GM12878 (cell line): ENCODE data around the gene COA5. TPM values are rescaled to one million over a fixed set of nuclear protein-coding genes. Genes with fewer than 3 reads are reported as not detected.

ENCODE experiments used
- ATAC-seq: fragments of 200-7000 bp; cut with Tn5 transposase; 3 replicates; pipeline ENCODE4 v1.9.1; 2020; ENCODE audit warnings: mild to moderate bottlenecking, moderate library complexity
- BruUV-seq: library from RNA; stranded (reverse); fragments of 400-500 nt; replicated peaks from 2 replicates; lab custom pipeline; 2021; lab: Mats Ljungman, UMichigan
- CTCF ChIA-PET: fragments of 300-600 bp; sonication (Branson Sonifier 250); formaldehyde crosslinking; extraction: SDS; loops from one replicate; lab custom pipeline; 2021; ENCODE audit warnings: inconsistent platforms; lab: Yijun Ruan, JAX
- POLR2A ChIA-PET: fragments of 350-600 bp; formaldehyde crosslinking; extraction: SDS; loops from one replicate; lab custom pipeline; 2021; ENCODE audit warnings: inconsistent platforms; lab: Charles Lee
- RAD21 ChIA-PET: fragments of 300-600 bp; sonication (Branson Sonifier 250); formaldehyde crosslinking; loops from one replicate; lab custom pipeline; 2023; ENCODE audit warnings: antibody characterized with exemption; ENCODE audit not compliant: unreplicated experiment; lab: Charles Lee
- SMC1A ChIA-PET: fragments of 300-600 bp; sonication (Branson Sonifier 250); formaldehyde crosslinking; loops from one replicate; lab custom pipeline; 2023; ENCODE audit not compliant: unreplicated experiment, uncharacterized antibody; lab: Charles Lee
- DNase-seq: peaks from one replicate; pipeline ENCODE4 v3.0.0-alpha.2; 2011; ENCODE audit warnings: low read depth, low spot score
- FAIRE-seq: peaks from 3 replicates; lab custom pipeline; 2011; peaks lifted over from hg19 to GRCh38; lab: Jason Lieb, UNC
- H2AFZ ChIP-seq: 2 replicates; pipeline ENCODE4 v1.6.0; 2011; ENCODE audit warnings: low read depth, low read length, control low read depth; ENCODE audit not compliant: control insufficient read depth
- H3K27ac ChIP-seq: 2 replicates; pipeline ENCODE4 v1.5.1; 2011; ENCODE audit warnings: control low read depth; ENCODE audit not compliant: control insufficient read depth, insufficient read depth
- H3K27me3 ChIP-seq, 2 experiments: replicated peaks in 1 of 2; 2 replicates each; pipeline versions ENCODE4 v1.6.0 to v1.6.1; 2011; ENCODE audit warnings: low read length in 1 of 2; ENCODE audit not compliant: control insufficient read depth in 2 of 2, insufficient read depth in 2 of 2
- H3K36me3 ChIP-seq, 2 experiments: 2 replicates each; pipeline ENCODE4 v1.5.1; 2011; ENCODE audit warnings: low read length in 1 of 2; ENCODE audit not compliant: control insufficient read depth in 2 of 2, insufficient read depth in 2 of 2
- H3K4me1 ChIP-seq: 2 replicates; pipeline ENCODE4 v1.6.1; 2011; ENCODE audit warnings: mild to moderate bottlenecking, low read length, moderate library complexity, mixed read lengths; ENCODE audit not compliant: control insufficient read depth, insufficient read depth
- H3K4me2 ChIP-seq: 2 replicates; pipeline ENCODE4 v1.6.0; 2011; ENCODE audit warnings: control low read depth; ENCODE audit not compliant: control insufficient read depth, insufficient read depth
- H3K4me3 ChIP-seq: fragments of 200-600 bp; sonication (generic); 2 replicates; pipeline ENCODE4 v1.5.1; 2016
- H3K79me2 ChIP-seq: 2 replicates; pipeline ENCODE4 v1.6.0; 2011; ENCODE audit warnings: low read length; ENCODE audit not compliant: control insufficient read depth, insufficient read depth
- H3K9ac ChIP-seq: 2 replicates; pipeline ENCODE4 v1.8.0; 2011; ENCODE audit warnings: low read length, control low read depth, mixed read lengths; ENCODE audit not compliant: control insufficient read depth, insufficient read depth
- H3K9me3 ChIP-seq: replicated peaks from 3 replicates; pipeline ENCODE4 v1.5.1; 2011; ENCODE audit warnings: mild to moderate bottlenecking, low read length; ENCODE audit not compliant: control insufficient read depth, insufficient read depth
- H4K20me1 ChIP-seq: 2 replicates; pipeline ENCODE4 v1.6.0; 2011; ENCODE audit not compliant: control insufficient read depth, insufficient read depth
- CHD2 ChIP-seq: IDR thresholded peaks from 2 replicates; pipeline ENCODE4 v1.6.1; 2011; ENCODE audit warnings: low read depth, low read length, improper control_type of control experiment, borderline replicate concordance
- HDAC2 ChIP-seq: fragments of 200-600 bp; sonication (generic); IDR thresholded peaks from 2 replicates; pipeline ENCODE4 v1.6.1; 2017
- IRF4 ChIP-seq: IDR thresholded peaks from 2 replicates; pipeline ENCODE4 v1.6.1; 2011; ENCODE audit warnings: low read depth, low read length
- KAT2A ChIP-seq: conservative IDR thresholded peaks from 2 replicates; pipeline ENCODE4 v1.6.1; 2011; ENCODE audit warnings: low read depth, low read length; ENCODE audit not compliant: control insufficient read depth
- NFIC ChIP-seq: IDR thresholded peaks from 2 replicates; pipeline ENCODE4 v1.6.1; 2012; ENCODE audit warnings: low read depth, mild to moderate bottlenecking, inconsistent platforms, low read length, moderate library complexity
- NR2F1 ChIP-seq: fragments of 450-650 bp; conservative IDR thresholded peaks from 2 replicates; pipeline ENCODE4 v1.6.1; 2017; ENCODE audit warnings: mild to moderate bottlenecking
- NRF1 ChIP-seq: conservative IDR thresholded peaks from 2 replicates; pipeline ENCODE4 v1.6.1; 2011; ENCODE audit warnings: mild to moderate bottlenecking, low read depth, low read length, improper control_type of control experiment
- POLR2AphosphoS5 ChIP-seq: IDR thresholded peaks from 2 replicates; pipeline ENCODE4 v1.6.1; 2011; ENCODE audit warnings: mild to moderate bottlenecking, low read length, inconsistent platforms
- RAD21 ChIP-seq: IDR thresholded peaks from 2 replicates; pipeline ENCODE4 v1.6.1; 2011; ENCODE audit warnings: mild to moderate bottlenecking, low read depth, low read length, moderate library complexity; ENCODE audit not compliant: insufficient read depth
- SMC3 ChIP-seq: IDR thresholded peaks from 2 replicates; pipeline ENCODE4 v1.6.1; 2011; ENCODE audit warnings: low read length, improper control_type of control experiment, borderline replicate concordance
- SREBF2 ChIP-seq: IDR thresholded peaks from 2 replicates; pipeline ENCODE4 v1.6.1; 2012; ENCODE audit warnings: mild to moderate bottlenecking, low read length
- SUPT20H ChIP-seq: IDR thresholded peaks from 2 replicates; pipeline ENCODE4 v1.6.1; 2011; ENCODE audit warnings: low read depth, mild to moderate bottlenecking, low read length, moderate library complexity, borderline replicate concordance; ENCODE audit not compliant: control insufficient read depth
- SUZ12 ChIP-seq: fragments of 200-600 bp; sonication (generic); IDR thresholded peaks from one replicate; pipeline ENCODE4 v1.6.1; 2018; ENCODE audit warnings: antibody characterized with exemption, mild to moderate bottlenecking; ENCODE audit not compliant: unreplicated experiment
- TAF1 ChIP-seq: IDR thresholded peaks from 2 replicates; pipeline ENCODE4 v1.6.1; 2011; ENCODE audit warnings: mild to moderate bottlenecking, low read depth, low read length, borderline replicate concordance
- WGBS: methylation state at CpG from one replicate; pipeline ENCODE4 v1.1.6; 2016; ENCODE audit warnings: low lambda C conversion rate; ENCODE audit not compliant: insufficient replicate concordance, insufficient coverage; ENCODE audit errors: missing lambda C conversion rate; 5-methylcytosine and 5-hydroxymethylcytosine counted together
- in situ Hi-C: fragments of 300-500 bp; cut with MboI; formaldehyde crosslinking; loops from 9 replicates; pipeline ENCODE4 v1.14.3; 2018; ENCODE audit warnings: mixed read lengths
- intact Hi-C: fragments of 100-400 bp; cut with micrococcal nuclease; formaldehyde crosslinking; loops from one replicate; pipeline ENCODE4 v1.14.2; 2022; ENCODE audit not compliant: unreplicated experiment
- polyA plus RNA-seq, 11 experiments: library from polyadenylated mRNA; depleted of rRNA in 4 of 11; unstranded in 6 of 11; stranded (reverse) in 5 of 11; fragments of >200 nt; fragmentation: Nextera tagmentation in 4 of 11; fragmentation: Illumina TruSeq in 1 of 11; extraction: Ambion mirVana in 4 of 11; extraction: Trizol in 1 of 11; gene quantifications; 1 replicate in 1 of 11; 2 replicates in 10 of 11; pipeline versions ENCODE4 v1.2.1 to v1.2.3, GENCODE V29; 2011 to 2016; ENCODE audit warnings: inconsistent platforms in 2 of 11, missing spikeins in 2 of 11, low read depth in 1 of 11
- total RNA-seq, 4 experiments: library from RNA; depleted of rRNA in 3 of 4; stranded (reverse); fragments of >200 nt in 3 of 4; fragmentation: Illumina TruSeq in 1 of 4; extraction: Trizol in 1 of 4; gene quantifications; 2 replicates each; pipeline versions ENCODE4 v1.2.1 to v1.2.3, GENCODE V29; 2013 to 2021
- TF ChIP-seq, protein P1 (sequence below): fragments of 450-650 bp; IDR thresholded peaks from 2 replicates; pipeline ENCODE4 v1.6.1; 2018; ENCODE audit warnings: mild to moderate bottlenecking, low read depth, moderate library complexity; ENCODE audit not compliant: partially characterized antibody
- TF ChIP-seq, protein P2 (sequence below): fragments of 450-650 bp; IDR thresholded peaks from 2 replicates; pipeline ENCODE4 v1.6.1; 2016; ENCODE audit warnings: mild to moderate bottlenecking, moderate library complexity, borderline replicate concordance
- TF ChIP-seq, protein P3 (sequence below): fragments of 450-650 bp; IDR thresholded peaks from 2 replicates; pipeline ENCODE4 v1.6.1; 2017; ENCODE audit warnings: mild to moderate bottlenecking

Gene COA5
- total and polyA plus RNA-seq, 10 of the 15 experiments (the other 5 are each of a cell fraction or from before 2014, with no cell fraction given), result 20.7 to 63.3 (median 37.9) TPM

DNA sequence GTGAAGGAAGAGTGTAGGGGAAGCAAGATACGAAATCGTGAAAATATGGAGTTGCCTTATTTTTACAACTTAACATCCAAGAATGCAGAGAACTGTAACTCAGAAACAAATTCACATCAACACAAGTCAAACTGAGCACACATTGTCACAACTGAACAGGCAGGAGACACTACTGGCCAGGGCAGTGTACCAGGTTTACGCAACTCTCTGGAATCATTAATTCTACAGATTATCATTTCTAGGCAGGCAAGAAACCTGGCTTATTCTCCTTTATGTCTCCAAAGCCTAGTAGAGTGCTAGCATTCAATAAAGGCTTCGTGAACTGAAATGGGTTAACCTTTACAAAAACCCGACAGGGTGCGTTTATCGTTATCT, 584 bp downstream of the COA5 start:
- intact Hi-C loops (loop anchor here (5.0 kb wide), 1 partner anchor 140 kb away; no protein-coding TSS in a partner anchor), in situ Hi-C loops (no loop called here)
- 0 out of 2 replicates have a peak, but pooled peaks cover 3% of the 10 kb centered on the region for H4K20me1 ChIP-seq
- peak overlapping the region; percentile 93 for H3K9ac ChIP-seq
- TF ChIP-seq SREBF2 (no peak), KAT2A (no peak), SUZ12 (no peak), CHD2 (no peak), NFIC (no peak), IRF4 (no peak), TAF1 (no peak), NR2F1 (no peak), POLR2AphosphoS5 (no peak), SMC3 (no peak), NRF1 (no peak), HDAC2 (no peak), RAD21 (no peak), SUPT20H (no peak)
- TF ChIP-seq, protein P1, sequence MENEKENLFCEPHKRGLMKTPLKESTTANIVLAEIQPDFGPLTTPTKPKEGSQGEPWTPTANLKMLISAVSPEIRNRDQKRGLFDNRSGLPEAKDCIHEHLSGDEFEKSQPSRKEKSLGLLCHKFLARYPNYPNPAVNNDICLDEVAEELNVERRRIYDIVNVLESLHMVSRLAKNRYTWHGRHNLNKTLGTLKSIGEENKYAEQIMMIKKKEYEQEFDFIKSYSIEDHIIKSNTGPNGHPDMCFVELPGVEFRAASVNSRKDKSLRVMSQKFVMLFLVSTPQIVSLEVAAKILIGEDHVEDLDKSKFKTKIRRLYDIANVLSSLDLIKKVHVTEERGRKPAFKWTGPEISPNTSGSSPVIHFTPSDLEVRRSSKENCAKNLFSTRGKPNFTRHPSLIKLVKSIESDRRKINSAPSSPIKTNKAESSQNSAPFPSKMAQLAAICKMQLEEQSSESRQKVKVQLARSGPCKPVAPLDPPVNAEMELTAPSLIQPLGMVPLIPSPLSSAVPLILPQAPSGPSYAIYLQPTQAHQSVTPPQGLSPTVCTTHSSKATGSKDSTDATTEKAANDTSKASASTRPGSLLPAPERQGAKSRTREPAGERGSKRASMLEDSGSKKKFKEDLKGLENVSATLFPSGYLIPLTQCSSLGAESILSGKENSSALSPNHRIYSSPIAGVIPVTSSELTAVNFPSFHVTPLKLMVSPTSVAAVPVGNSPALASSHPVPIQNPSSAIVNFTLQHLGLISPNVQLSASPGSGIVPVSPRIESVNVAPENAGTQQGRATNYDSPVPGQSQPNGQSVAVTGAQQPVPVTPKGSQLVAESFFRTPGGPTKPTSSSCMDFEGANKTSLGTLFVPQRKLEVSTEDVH, result no peak
- TF ChIP-seq, protein P2, sequence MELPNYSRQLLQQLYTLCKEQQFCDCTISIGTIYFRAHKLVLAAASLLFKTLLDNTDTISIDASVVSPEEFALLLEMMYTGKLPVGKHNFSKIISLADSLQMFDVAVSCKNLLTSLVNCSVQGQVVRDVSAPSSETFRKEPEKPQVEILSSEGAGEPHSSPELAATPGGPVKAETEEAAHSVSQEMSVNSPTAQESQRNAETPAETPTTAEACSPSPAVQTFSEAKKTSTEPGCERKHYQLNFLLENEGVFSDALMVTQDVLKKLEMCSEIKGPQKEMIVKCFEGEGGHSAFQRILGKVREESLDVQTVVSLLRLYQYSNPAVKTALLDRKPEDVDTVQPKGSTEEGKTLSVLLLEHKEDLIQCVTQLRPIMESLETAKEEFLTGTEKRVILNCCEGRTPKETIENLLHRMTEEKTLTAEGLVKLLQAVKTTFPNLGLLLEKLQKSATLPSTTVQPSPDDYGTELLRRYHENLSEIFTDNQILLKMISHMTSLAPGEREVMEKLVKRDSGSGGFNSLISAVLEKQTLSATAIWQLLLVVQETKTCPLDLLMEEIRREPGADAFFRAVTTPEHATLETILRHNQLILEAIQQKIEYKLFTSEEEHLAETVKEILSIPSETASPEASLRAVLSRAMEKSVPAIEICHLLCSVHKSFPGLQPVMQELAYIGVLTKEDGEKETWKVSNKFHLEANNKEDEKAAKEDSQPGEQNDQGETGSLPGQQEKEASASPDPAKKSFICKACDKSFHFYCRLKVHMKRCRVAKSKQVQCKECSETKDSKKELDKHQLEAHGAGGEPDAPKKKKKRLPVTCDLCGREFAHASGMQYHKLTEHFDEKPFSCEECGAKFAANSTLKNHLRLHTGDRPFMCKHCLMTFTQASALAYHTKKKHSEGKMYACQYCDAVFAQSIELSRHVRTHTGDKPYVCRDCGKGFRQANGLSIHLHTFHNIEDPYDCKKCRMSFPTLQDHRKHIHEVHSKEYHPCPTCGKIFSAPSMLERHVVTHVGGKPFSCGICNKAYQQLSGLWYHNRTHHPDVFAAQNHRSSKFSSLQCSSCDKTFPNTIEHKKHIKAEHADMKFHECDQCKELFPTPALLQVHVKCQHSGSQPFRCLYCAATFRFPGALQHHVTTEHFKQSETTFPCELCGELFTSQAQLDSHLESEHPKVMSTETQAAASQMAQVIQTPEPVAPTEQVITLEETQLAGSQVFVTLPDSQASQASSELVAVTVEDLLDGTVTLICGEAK, result no peak
- TF ChIP-seq, protein P3, sequence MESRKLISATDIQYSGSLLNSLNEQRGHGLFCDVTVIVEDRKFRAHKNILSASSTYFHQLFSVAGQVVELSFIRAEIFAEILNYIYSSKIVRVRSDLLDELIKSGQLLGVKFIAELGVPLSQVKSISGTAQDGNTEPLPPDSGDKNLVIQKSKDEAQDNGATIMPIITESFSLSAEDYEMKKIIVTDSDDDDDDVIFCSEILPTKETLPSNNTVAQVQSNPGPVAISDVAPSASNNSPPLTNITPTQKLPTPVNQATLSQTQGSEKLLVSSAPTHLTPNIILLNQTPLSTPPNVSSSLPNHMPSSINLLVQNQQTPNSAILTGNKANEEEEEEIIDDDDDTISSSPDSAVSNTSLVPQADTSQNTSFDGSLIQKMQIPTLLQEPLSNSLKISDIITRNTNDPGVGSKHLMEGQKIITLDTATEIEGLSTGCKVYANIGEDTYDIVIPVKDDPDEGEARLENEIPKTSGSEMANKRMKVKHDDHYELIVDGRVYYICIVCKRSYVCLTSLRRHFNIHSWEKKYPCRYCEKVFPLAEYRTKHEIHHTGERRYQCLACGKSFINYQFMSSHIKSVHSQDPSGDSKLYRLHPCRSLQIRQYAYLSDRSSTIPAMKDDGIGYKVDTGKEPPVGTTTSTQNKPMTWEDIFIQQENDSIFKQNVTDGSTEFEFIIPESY, result no peak
- H3K27me3 ChIP-seq, result no peaks in the 10 kb centered on the region
- FAIRE-seq, result no peak
- ChIA-PET CTCF (interaction anchor here (2.6 kb wide), 1 partner anchor 41 kb away, joined by 6 read pairs; no protein-coding TSS in a partner anchor), POLR2A (no interaction called here), RAD21 (no interaction called here), SMC1A (interaction anchor here (1.5 kb wide), 1 partner anchor 42 kb away, joined by 5 read pairs; no protein-coding TSS in a partner anchor)
- H2AFZ ChIP-seq, result peak overlapping the region; percentile 91
- H3K4me3 ChIP-seq, result peak overlapping the region; percentile 87
- no peak for DNase-seq
- H3K36me3 ChIP-seq, result peaks cover 2 to 16% of the 10 kb centered on the region in 2 experiments; a peak in 3 of 4 replicates
- 0% methylated on average over 7 of the region's 7 CpGs for WGBS
- BruUV-seq, result TSS peak; percentile 79
- peaks cover 9% of the 10 kb centered on the region for H3K4me1 ChIP-seq
- H3K79me2 ChIP-seq, result peaks cover 54% of the 10 kb centered on the region
- H3K27ac ChIP-seq, result peak overlapping the region; percentile 84
- ATAC-seq, result peak; percentile 14
- H3K4me2 ChIP-seq, result peak overlapping the region; percentile 96
- H3K9me3 ChIP-seq, result no peaks in the 10 kb centered on the region; the same call in 2 of the 3 replicates
